OCI-LY1 (cell line): Measurements from ENCODE around the gene ST6GALNAC5.

Experiments used
- H2AFZ ChIP-seq: fragments of 200-600 bp; sonication (generic), shearing (Covaris generic); 2 replicates; pipeline ENCODE4 v1.6.0; 2014; ENCODE audit warnings: antibody characterized with exemption, mild to moderate bottlenecking, low read length
- H3F3A ChIP-seq: fragments of 200-600 bp; sonication (generic), shearing (Covaris generic); 2 replicates; pipeline ENCODE4 v1.6.0; 2014; ENCODE audit warnings: mild to moderate bottlenecking, antibody characterized with exemption, low read length, moderate library complexity; ENCODE audit not compliant: insufficient read depth
- H3K27ac ChIP-seq: fragments of 200-600 bp; sonication (generic); 2 replicates; pipeline ENCODE4 v1.5.1; 2014; ENCODE audit warnings: low read length, mixed run types, mild to moderate bottlenecking, low read depth; ENCODE audit not compliant: poor library complexity, severe bottlenecking
- H3K27me3 ChIP-seq: fragments of 200-600 bp; sonication (generic); 2 replicates; pipeline ENCODE4 v1.6.0; 2014; ENCODE audit warnings: antibody characterized with exemption, mild to moderate bottlenecking, low read length, moderate library complexity; ENCODE audit not compliant: insufficient read depth
- H3K36me3 ChIP-seq: fragments of 200-600 bp; sonication (generic); 2 replicates; pipeline ENCODE4 v1.6.1; 2014; ENCODE audit warnings: mild to moderate bottlenecking, antibody characterized with exemption, low read length, moderate library complexity, mixed read lengths; ENCODE audit not compliant: insufficient read depth
- H3K4me1 ChIP-seq: fragments of 200-600 bp; sonication (generic); 2 replicates; pipeline ENCODE4 v1.5.1; 2014; ENCODE audit warnings: mild to moderate bottlenecking, low read length, moderate library complexity; ENCODE audit not compliant: insufficient read depth, severe bottlenecking
- H3K4me2 ChIP-seq: fragments of 200-600 bp; sonication (generic), shearing (Covaris generic); 2 replicates; pipeline ENCODE4 v1.6.1; 2014; ENCODE audit warnings: low read length
- H3K4me3 ChIP-seq: fragments of 200-600 bp; sonication (generic); 2 replicates; pipeline ENCODE4 v1.5.1; 2014; ENCODE audit warnings: low read length, low read depth, mild to moderate bottlenecking, mixed read lengths; ENCODE audit not compliant: poor library complexity, severe bottlenecking
- H3K79me2 ChIP-seq: fragments of 200-600 bp; shearing (Covaris generic); 2 replicates; pipeline ENCODE4 v1.6.1; 2016; ENCODE audit warnings: mixed run types, low read length, mixed read lengths; ENCODE audit not compliant: insufficient read depth
- H3K9ac ChIP-seq: fragments of 200-600 bp; sonication (generic), shearing (Covaris generic); 2 replicates; pipeline ENCODE4 v1.6.1; 2014; ENCODE audit warnings: mild to moderate bottlenecking, low read length, mixed read lengths
- H3K9me2 ChIP-seq: fragments of 200-600 bp; sonication (generic), shearing (Covaris generic); 2 replicates; pipeline ENCODE4 v1.6.1; 2014; ENCODE audit warnings: low read depth, mild to moderate bottlenecking, low read length, mixed read lengths
- H3K9me3 ChIP-seq: fragments of 200-600 bp; shearing (Covaris generic); 2 replicates; pipeline ENCODE4 v1.6.1; 2014; ENCODE audit warnings: low read length, mixed read lengths
- H4K20me1 ChIP-seq: fragments of 200-600 bp; sonication (generic), shearing (Covaris generic); 2 replicates; pipeline ENCODE4 v1.6.0; 2016; ENCODE audit warnings: mild to moderate bottlenecking, low read length; ENCODE audit not compliant: insufficient read depth
- CTCF ChIP-seq: fragments of 200-600 bp; sonication (generic), shearing (Covaris generic); IDR thresholded peaks from 2 replicates; pipeline ENCODE4 v1.5.1; 2017; ENCODE audit warnings: mild to moderate bottlenecking, antibody characterized with exemption, low read length, moderate library complexity, mixed read lengths
- EZH2 ChIP-seq: fragments of 200-600 bp; sonication (generic), shearing (Covaris generic); IDR thresholded peaks from 2 replicates; pipeline ENCODE4 v1.8.0; 2017; ENCODE audit warnings: borderline replicate concordance, mixed run types, mild to moderate bottlenecking, antibody characterized with exemption, low read length, moderate library complexity, mixed read lengths

The ST6GALNAC5 gene

GRCh38 chr1:77065693-77066342 is 198.5 kb downstream of the ST6GALNAC5 start:
- Histone ChIP-seq H3K4me2 (no peak overlapping the region), H3K4me1 (no peaks in the 10 kb centered on the region), H3K9me3 (no peaks in the 10 kb centered on the region), H3K9ac (no peak overlapping the region), H3K27me3 (no peaks in the 10 kb centered on the region), H4K20me1 (no peaks in the 10 kb centered on the region), H3F3A (no peaks in the 10 kb centered on the region), H3K4me3 (no peak overlapping the region), H3K9me2 (no peaks in the 10 kb centered on the region), H2AFZ (no peak overlapping the region), H3K79me2 (no peaks in the 10 kb centered on the region), H3K27ac (no peak overlapping the region), H3K36me3 (no peaks in the 10 kb centered on the region)
- TF ChIP-seq EZH2 (no peak), CTCF (no peak)

DNA sequence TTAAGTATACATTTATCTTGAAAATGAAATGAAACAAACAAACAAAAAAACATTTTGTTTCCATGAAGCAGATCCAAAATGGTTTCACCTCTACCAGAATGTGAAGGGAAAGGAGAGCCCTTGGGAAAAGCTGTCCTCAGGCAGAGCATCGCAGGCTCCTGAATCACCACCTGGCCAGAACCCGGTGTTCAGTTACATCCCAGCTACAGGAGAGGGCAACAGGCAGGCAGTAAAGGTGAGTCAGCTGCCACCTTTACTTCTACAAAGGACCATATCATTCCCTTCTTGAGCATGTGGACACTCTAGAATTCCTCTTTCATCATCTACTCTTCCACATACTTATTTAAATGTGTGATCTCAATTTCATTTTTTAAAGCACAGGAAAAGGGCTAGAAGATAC is 200.7 kb downstream of the ST6GALNAC5 start:
- Histone ChIP-seq H3K9me2 (no peaks in the 10 kb centered on the region), H4K20me1 (no peaks in the 10 kb centered on the region), H3F3A (no peaks in the 10 kb centered on the region), H3K9ac (no peak overlapping the region), H3K36me3 (no peaks in the 10 kb centered on the region), H2AFZ (no peak overlapping the region), H3K4me2 (no peak overlapping the region), H3K27ac (no peak overlapping the region), H3K4me1 (no peaks in the 10 kb centered on the region), H3K9me3 (no peaks in the 10 kb centered on the region), H3K27me3 (no peaks in the 10 kb centered on the region), H3K4me3 (no peak overlapping the region), H3K79me2 (no peaks in the 10 kb centered on the region)
- TF ChIP-seq EZH2 = no peak
- TF ChIP-seq CTCF = no peak

GRCh38 chr1:77076759-77077158 is 209.5 kb downstream of the ST6GALNAC5 start:
- no peak overlapping the region for H3K4me2 ChIP-seq
- H3K27me3 ChIP-seq = no peaks in the 10 kb centered on the region
- H2AFZ ChIP-seq = no peak overlapping the region
- no peaks in the 10 kb centered on the region for H3K79me2 ChIP-seq
- TF ChIP-seq EZH2 (no peak), CTCF (no peak)
- H3K9ac ChIP-seq = no peak overlapping the region
- H4K20me1 ChIP-seq = no peaks in the 10 kb centered on the region
- no peaks in the 10 kb centered on the region for H3K9me3 ChIP-seq
- no peaks in the 10 kb centered on the region for H3K4me1 ChIP-seq
- H3K27ac ChIP-seq = no peak overlapping the region
- H3K9me2 ChIP-seq = no peaks in the 10 kb centered on the region
- no peaks in the 10 kb centered on the region for H3F3A ChIP-seq
- H3K4me3 ChIP-seq = no peak overlapping the region
- H3K36me3 ChIP-seq = no peaks in the 10 kb centered on the region
